ENCODE results near the gene PHF19.

Gene PHF19
- total RNA-seq, result 59.9 to 153 reads per million in 2 donors

GRCh38 chr9:120876842-120877240 is at the start of gene PHF19:
Gene PHF19, minus strand, starts transcription at chr9:120877188. Its CDS starts 2,447 bp downstream, at chr9:120874741.
- DNase-seq, result no peak

GRCh38 chr9:120926397-120926928 is 49.5 kb upstream of the PHF19 start, which contains the start of gene TRAF1:
Gene TRAF1, minus strand, starts transcription at chr9:120926796. Its CDS starts 721 bp downstream, at chr9:120926075.
- DNase-seq, result peak; percentile 25

GRCh38 chr9:120925535-120926396 is 48.8 kb upstream of the PHF19 start:
- DNase-seq, result peak; percentile 70

GRCh38 chr9:120924698-120925534 is 47.9 kb upstream of the PHF19 start:
- no peak for DNase-seq

- no peak for DNase-seq
Observed at GRCh38 chr9:120923620-120924328, 46.8 kb upstream of the PHF19 start.

GRCh38 chr9:120922404-120923195 is 45.6 kb upstream of the PHF19 start:
- DNase-seq, result no peak

- no peak for DNase-seq
Observed at GRCh38 chr9:120921661-120922181, 44.7 kb upstream of the PHF19 start.

GRCh38 chr9:120920806-120921178 is 43.8 kb upstream of the PHF19 start:
- no peak for DNase-seq

- DNase-seq, result no peak
Observed at GRCh38 chr9:120919843-120920805, 43.1 kb upstream of the PHF19 start.

GRCh38 chr9:120918931-120919842 is 42.2 kb upstream of the PHF19 start:
- no peak for DNase-seq

GRCh38 chr9:120917929-120918762 is 41.2 kb upstream of the PHF19 start:
- DNase-seq, result no peak

- no peak for DNase-seq
Observed at GRCh38 chr9:120916991-120917880, 40.2 kb upstream of the PHF19 start.

GRCh38 chr9:120916588-120916987 is 39.6 kb upstream of the PHF19 start:
- no peak for DNase-seq

GRCh38 chr9:120915854-120916470 is 39.0 kb upstream of the PHF19 start:
- no peak for DNase-seq

- DNase-seq, result no peak
Observed at GRCh38 chr9:120914953-120915352, 38.0 kb upstream of the PHF19 start.

- no peak for DNase-seq
Observed at GRCh38 chr9:120914396-120914795, 37.4 kb upstream of the PHF19 start.
